HCT116 (cell line): ENCODE measurements around the gene NEK7. TPM values are rescaled to one million over a fixed set of nuclear protein-coding genes. Genes with fewer than 3 reads are reported as not detected.

Experiments used
- ATAC-seq: fragments of 200-7000 bp; cut with Tn5 transposase; 2 replicates; pipeline ENCODE4 v1.9.1; 2020; ENCODE audit warnings: mild to moderate bottlenecking, moderate library complexity
- BruUV-seq: library from RNA; stranded (reverse); fragments of 400-500 nt; replicated peaks from 2 replicates; lab custom pipeline; 2021; lab: Mats Ljungman, UMichigan
- CTCF ChIA-PET: fragments of 300-600 bp; sonication (Branson Sonifier 250); formaldehyde crosslinking; loops from one replicate; lab custom pipeline; 2021; ENCODE audit warnings: antibody characterized with exemption; lab: Charles Lee
- POLR2A ChIA-PET: fragments of 300-600, 350-600 bp; sonication (Branson Sonifier 250); formaldehyde crosslinking; loops from one replicate; lab custom pipeline; 2021; ENCODE audit warnings: antibody characterized with exemption; lab: Charles Lee
- RAD21 ChIA-PET, 2 experiments: fragments of 300-600 bp; sonication (Branson Sonifier 250); formaldehyde crosslinking; loops; one replicate each; lab custom pipeline; 2023; ENCODE audit warnings: low total read pairs in 2 of 2; ENCODE audit not compliant: uncharacterized antibody in 2 of 2, unreplicated experiment in 2 of 2, low non-redundant PET in 1 of 2; lab: Charles Lee
- DNase-seq: peaks from one replicate; pipeline ENCODE4 v3.0.0-alpha.2; 2010; ENCODE audit warnings: low read depth, low spot score
- H2AFZ ChIP-seq: fragments of 200-600 bp; shearing (Covaris generic), sonication (generic); 2 replicates; pipeline ENCODE4 v1.6.1; 2017; ENCODE audit warnings: low read depth, mixed run types, mixed read lengths, antibody characterized with exemption, low read length; ENCODE audit not compliant: poor library complexity, severe bottlenecking
- H3K27ac ChIP-seq: 2 replicates; pipeline ENCODE4 v1.5.1; 2012; ENCODE audit warnings: low read depth, low read length
- H3K27me3 ChIP-seq: fragments of 200-600 bp; sonication (generic); 2 replicates; pipeline ENCODE4 v1.6.1; 2016; ENCODE audit warnings: mixed run types, low read length, mixed read lengths; ENCODE audit not compliant: insufficient read depth
- H3K36me3 ChIP-seq, 2 experiments: fragments of 200-500 bp in 1 of 2; fragments of 200-600 bp in 1 of 2; sonication (Bioruptor generic) in 1 of 2; sonication (generic) in 1 of 2; 2 replicates each; pipeline versions ENCODE4 v1.5.1 to v1.6.1; 2014 to 2016; ENCODE audit warnings: low read length in 2 of 2, inconsistent platforms in 1 of 2, mixed read lengths in 1 of 2, mixed run types in 1 of 2; ENCODE audit not compliant: insufficient read depth in 2 of 2, control insufficient read depth in 1 of 2
- H3K4me1 ChIP-seq, 2 experiments: fragments of 200-600 bp in 1 of 2; sonication (generic) in 1 of 2; 2 replicates each; pipeline versions ENCODE4 v1.5.1 to v1.6.1; 2012 to 2017; ENCODE audit warnings: low read length in 2 of 2, inconsistent platforms in 1 of 2, mild to moderate bottlenecking in 1 of 2, mixed read lengths in 1 of 2, mixed run types in 1 of 2, moderate library complexity in 1 of 2; ENCODE audit not compliant: insufficient read depth in 2 of 2, control insufficient read depth in 1 of 2
- H3K4me2 ChIP-seq: fragments of 200-600 bp; sonication (generic); 2 replicates; pipeline ENCODE4 v1.6.1; 2017; ENCODE audit warnings: mixed run types, low read length, mixed read lengths
- H3K4me3 ChIP-seq, 2 experiments: fragments of 200-600 bp in 1 of 2; sonication (generic) in 1 of 2; replicated peaks in 1 of 2; 2 replicates each; pipeline ENCODE4 v1.5.1; 2011 to 2016; ENCODE audit warnings: low read length in 2 of 2, control low read depth in 1 of 2, low read depth in 1 of 2, mild to moderate bottlenecking in 1 of 2, mixed read lengths in 1 of 2, mixed run types in 1 of 2
- H3K79me2 ChIP-seq: fragments of 200-600 bp; sonication (generic); 2 replicates; pipeline ENCODE4 v1.6.1; 2017; ENCODE audit warnings: mild to moderate bottlenecking, mixed run types, low read length, moderate library complexity, mixed read lengths; ENCODE audit not compliant: insufficient read depth
- H3K9ac ChIP-seq: fragments of 200-600 bp; sonication (generic); 2 replicates; pipeline ENCODE4 v1.6.1; 2016; ENCODE audit warnings: low read length, mixed read lengths
- H3K9me2 ChIP-seq: fragments of 200-600 bp; sonication (generic), shearing (Covaris generic); 2 replicates; pipeline ENCODE4 v1.6.1; 2017; ENCODE audit warnings: mixed run types, mild to moderate bottlenecking, moderate library complexity; ENCODE audit not compliant: insufficient read depth
- H3K9me3 ChIP-seq, 2 experiments: fragments of 200-500 bp in 1 of 2; fragments of 200-600 bp in 1 of 2; sonication (Bioruptor generic) in 1 of 2; sonication (generic) in 1 of 2; 2 replicates each; pipeline ENCODE4 v1.6.1; 2014 to 2017; ENCODE audit warnings: low read length in 2 of 2, mixed read lengths in 2 of 2, inconsistent platforms in 1 of 2, low read depth in 1 of 2, mild to moderate bottlenecking in 1 of 2, mixed run types in 1 of 2, moderate library complexity in 1 of 2; ENCODE audit not compliant: control insufficient read depth in 1 of 2, insufficient read depth in 1 of 2
- H4K20me1 ChIP-seq: fragments of 200-600 bp; sonication (generic), shearing (Covaris generic); 2 replicates; pipeline ENCODE4 v1.6.1; 2017; ENCODE audit warnings: mixed run types, mild to moderate bottlenecking, moderate library complexity; ENCODE audit not compliant: insufficient read depth
- ATF3 ChIP-seq: IDR thresholded peaks from 2 replicates; pipeline ENCODE4 v1.6.1; 2012
- CBX3 ChIP-seq: IDR thresholded peaks from 2 replicates; pipeline ENCODE4 v1.6.1; 2012; ENCODE audit warnings: low read depth
- EGR1 ChIP-seq: IDR thresholded peaks from 2 replicates; pipeline ENCODE4 v1.6.1; 2012; ENCODE audit warnings: low read depth
- FOSL1 ChIP-seq: IDR thresholded peaks from 2 replicates; pipeline ENCODE4 v1.6.1; 2012; ENCODE audit warnings: low read depth
- JUND ChIP-seq: IDR thresholded peaks from 2 replicates; pipeline ENCODE4 v1.6.1; 2012
- POLR2A ChIP-seq: IDR thresholded peaks from 2 replicates; pipeline ENCODE4 v1.7.0; 2011; ENCODE audit warnings: borderline replicate concordance; ENCODE audit not compliant: insufficient read depth, insufficient read length; ENCODE audit errors: extremely low read depth
- POLR2AphosphoS5 ChIP-seq: IDR thresholded peaks from 2 replicates; pipeline ENCODE4 v1.6.1; 2011; ENCODE audit warnings: mild to moderate bottlenecking, low read depth, low read length, moderate library complexity
- RAD21 ChIP-seq: IDR thresholded peaks from 2 replicates; pipeline ENCODE4 v1.6.1; 2012; ENCODE audit warnings: low read depth, mild to moderate bottlenecking
- REST ChIP-seq: IDR thresholded peaks from 2 replicates; pipeline ENCODE4 v1.6.1; 2012; ENCODE audit warnings: low read depth
- SIN3A ChIP-seq: IDR thresholded peaks from 2 replicates; pipeline ENCODE4 v1.6.1; 2012; ENCODE audit warnings: low read depth
- TCF7L2 ChIP-seq: IDR thresholded peaks from 2 replicates; pipeline ENCODE4 v1.7.0; 2011; ENCODE audit warnings: borderline replicate concordance, inconsistent platforms; ENCODE audit not compliant: insufficient read depth, insufficient read length; ENCODE audit errors: extremely low read depth
- ZFX ChIP-seq: fragments of 450-650 bp; IDR thresholded peaks from 2 replicates; pipeline ENCODE4 v1.6.1; 2017
- ZNF274 ChIP-seq: fragments of 200-500 bp; sonication (Bioruptor generic); IDR thresholded peaks from 2 replicates; pipeline ENCODE4 v1.6.1; 2014; ENCODE audit warnings: mild to moderate bottlenecking, low read depth, low read length, inconsistent platforms
- intact Hi-C: fragments of 100-400 bp; cut with micrococcal nuclease; formaldehyde crosslinking; loops from 2 replicates; pipeline ENCODE4 v1.10.0; 2022
- total RNA-seq: library from RNA; stranded (reverse); gene quantifications from one replicate; pipeline ENCODE4 v1.2.1, GENCODE V29; 2021; ENCODE audit not compliant: unreplicated experiment
- TF ChIP-seq, protein P1 (sequence below), 3 experiments: fragments of 200-600 bp in 1 of 3; sonication (generic) in 1 of 3; IDR thresholded peaks in 2 of 3; conservative IDR thresholded peaks in 1 of 3; 2 replicates each; pipeline ENCODE4 v1.5.1; 2012 to 2017; ENCODE audit warnings: low read depth in 2 of 3, low read length in 2 of 3, antibody characterized with exemption in 1 of 3, borderline replicate concordance in 1 of 3, control low read depth in 1 of 3, mild to moderate bottlenecking in 1 of 3, mixed read lengths in 1 of 3, mixed run types in 1 of 3, moderate library complexity in 1 of 3; ENCODE audit not compliant: insufficient read depth in 1 of 3
- TF ChIP-seq, protein P2 (sequence below): IDR thresholded peaks from 2 replicates; pipeline ENCODE4 v1.6.1; 2012
- TF ChIP-seq, protein P3 (sequence below): IDR thresholded peaks from 2 replicates; pipeline ENCODE4 v1.6.1; 2011; ENCODE audit warnings: mild to moderate bottlenecking, low read length, moderate library complexity; ENCODE audit not compliant: insufficient replicate concordance; ENCODE audit errors: extremely low read depth

Gene NEK7
- total RNA-seq, 1 experiment from 2014 or later: 33.0 TPM

DNA sequence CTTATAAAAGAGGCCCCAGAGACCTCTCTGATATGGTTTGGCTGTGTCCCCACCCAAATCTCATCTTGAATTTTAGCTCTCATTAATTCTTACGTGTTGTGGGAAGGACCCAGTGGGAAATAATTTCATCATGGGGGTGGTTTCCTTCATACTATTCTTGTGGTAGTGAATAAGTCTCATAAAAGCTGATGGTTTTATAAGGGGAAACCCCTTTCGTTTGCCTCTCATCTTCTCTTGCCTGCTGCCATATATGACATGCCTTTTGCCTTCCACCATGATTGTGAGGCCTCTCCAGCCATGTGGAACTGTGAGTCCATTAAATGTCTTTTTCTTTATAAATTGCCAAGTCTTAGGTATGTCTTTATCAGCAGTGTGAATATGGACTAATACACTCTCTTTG lies 22.5 kb upstream of the NEK7 start (continued):
- TF ChIP-seq, protein P1, sequence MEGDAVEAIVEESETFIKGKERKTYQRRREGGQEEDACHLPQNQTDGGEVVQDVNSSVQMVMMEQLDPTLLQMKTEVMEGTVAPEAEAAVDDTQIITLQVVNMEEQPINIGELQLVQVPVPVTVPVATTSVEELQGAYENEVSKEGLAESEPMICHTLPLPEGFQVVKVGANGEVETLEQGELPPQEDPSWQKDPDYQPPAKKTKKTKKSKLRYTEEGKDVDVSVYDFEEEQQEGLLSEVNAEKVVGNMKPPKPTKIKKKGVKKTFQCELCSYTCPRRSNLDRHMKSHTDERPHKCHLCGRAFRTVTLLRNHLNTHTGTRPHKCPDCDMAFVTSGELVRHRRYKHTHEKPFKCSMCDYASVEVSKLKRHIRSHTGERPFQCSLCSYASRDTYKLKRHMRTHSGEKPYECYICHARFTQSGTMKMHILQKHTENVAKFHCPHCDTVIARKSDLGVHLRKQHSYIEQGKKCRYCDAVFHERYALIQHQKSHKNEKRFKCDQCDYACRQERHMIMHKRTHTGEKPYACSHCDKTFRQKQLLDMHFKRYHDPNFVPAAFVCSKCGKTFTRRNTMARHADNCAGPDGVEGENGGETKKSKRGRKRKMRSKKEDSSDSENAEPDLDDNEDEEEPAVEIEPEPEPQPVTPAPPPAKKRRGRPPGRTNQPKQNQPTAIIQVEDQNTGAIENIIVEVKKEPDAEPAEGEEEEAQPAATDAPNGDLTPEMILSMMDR (IDR thresholded peaks at IDR 0.05 in 2 of 3, conservative IDR thresholded peaks at IDR 0.05 in 1 of 3; ENCODE audit: borderline replicate concordance in 1 of 3, insufficient read depth in 1 of 3, low read depth in 2 of 3, low read length in 2 of 3): no peak
- TF ChIP-seq, protein P2, sequence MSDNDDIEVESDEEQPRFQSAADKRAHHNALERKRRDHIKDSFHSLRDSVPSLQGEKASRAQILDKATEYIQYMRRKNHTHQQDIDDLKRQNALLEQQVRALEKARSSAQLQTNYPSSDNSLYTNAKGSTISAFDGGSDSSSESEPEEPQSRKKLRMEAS: no peak
- TF ChIP-seq EGR1 (no peak), POLR2A (no peak)

GRCh38 chr1:198135366-198135765 lies 21.4 kb upstream of the NEK7 start:
- no peaks in the 10 kb centered on the region for H3K9me3 ChIP-seq
- TF ChIP-seq ZNF274: no peak
- TF ChIP-seq ATF3: no peak
- no peak for TF ChIP-seq TCF7L2
- no peak for TF ChIP-seq REST
- no peak for TF ChIP-seq POLR2A
- no peak for TF ChIP-seq POLR2AphosphoS5
- no peak for TF ChIP-seq CBX3
- no peak for TF ChIP-seq JUND
- no peak for TF ChIP-seq RAD21
- TF ChIP-seq, protein P3, sequence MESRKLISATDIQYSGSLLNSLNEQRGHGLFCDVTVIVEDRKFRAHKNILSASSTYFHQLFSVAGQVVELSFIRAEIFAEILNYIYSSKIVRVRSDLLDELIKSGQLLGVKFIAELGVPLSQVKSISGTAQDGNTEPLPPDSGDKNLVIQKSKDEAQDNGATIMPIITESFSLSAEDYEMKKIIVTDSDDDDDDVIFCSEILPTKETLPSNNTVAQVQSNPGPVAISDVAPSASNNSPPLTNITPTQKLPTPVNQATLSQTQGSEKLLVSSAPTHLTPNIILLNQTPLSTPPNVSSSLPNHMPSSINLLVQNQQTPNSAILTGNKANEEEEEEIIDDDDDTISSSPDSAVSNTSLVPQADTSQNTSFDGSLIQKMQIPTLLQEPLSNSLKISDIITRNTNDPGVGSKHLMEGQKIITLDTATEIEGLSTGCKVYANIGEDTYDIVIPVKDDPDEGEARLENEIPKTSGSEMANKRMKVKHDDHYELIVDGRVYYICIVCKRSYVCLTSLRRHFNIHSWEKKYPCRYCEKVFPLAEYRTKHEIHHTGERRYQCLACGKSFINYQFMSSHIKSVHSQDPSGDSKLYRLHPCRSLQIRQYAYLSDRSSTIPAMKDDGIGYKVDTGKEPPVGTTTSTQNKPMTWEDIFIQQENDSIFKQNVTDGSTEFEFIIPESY: no peak
- no peak for TF ChIP-seq FOSL1
- no peak for TF ChIP-seq ZFX
- no peak for TF ChIP-seq EGR1
- no peak for TF ChIP-seq SIN3A

More at GRCh38 chr1:198135366-198135765, 21.4 kb upstream of the NEK7 start:
- Histone ChIP-seq H3K36me3 (no peaks in the 10 kb centered on the region), H3K4me3 (no peak overlapping the region), H4K20me1 (no peaks in the 10 kb centered on the region), H2AFZ (no peak overlapping the region), H3K4me2 (no peak overlapping the region), H3K4me1 (no peaks in the 10 kb centered on the region), H3K27ac (no peak overlapping the region), H3K27me3 (no peaks in the 10 kb centered on the region), H3K9me2 (0 out of 2 replicates have a peak, but pooled peaks cover 3% of the 10 kb centered on the region), H3K79me2 (no peaks in the 10 kb centered on the region), H3K9ac (no peak overlapping the region)
- ChIA-PET RAD21 (no interaction called here), CTCF (no interaction called here), POLR2A (no interaction called here)
- DNase-seq: no peak
- ATAC-seq: no peak
- intact Hi-C loops: no loop called here
- BruUV-seq: no TSS peak
